CD14-positive monocyte (primary cell): Measurements from ENCODE around the gene PAPSS2. TPM values are rescaled to one million over a fixed set of nuclear protein-coding genes. Genes with fewer than 3 reads are reported as not detected.

Experiments
- DNase-seq, 3 donors: peaks; one replicate each; pipeline ENCODE4 v3.0.0-alpha.2; 2011 to 2022
- H2AFZ ChIP-seq: 2 replicates; pipeline ENCODE4 v1.6.0; 2012; ENCODE audit warnings: mild to moderate bottlenecking, low read depth, low read length, inconsistent platforms; ENCODE audit not compliant: insufficient read depth, poor library complexity, severe bottlenecking
- H3K27ac ChIP-seq, 2 donors: 1 replicate in 1 of 2; 2 replicates in 1 of 2; pipeline ENCODE4 v1.5.1; 2012 to 2013; ENCODE audit warnings: low read length in 2 of 2, control low read depth in 1 of 2, inconsistent platforms in 1 of 2, low read depth in 1 of 2, mild to moderate bottlenecking in 1 of 2
- H3K27me3 ChIP-seq, 2 donors: one replicate each; pipeline versions ENCODE4 v1.6.0 to v1.6.1; 2011 to 2013; ENCODE audit warnings: low read length in 2 of 2; ENCODE audit not compliant: control insufficient read depth in 2 of 2, insufficient read depth in 2 of 2
- H3K36me3 ChIP-seq, 2 donors: replicated peaks in 1 of 2; 1 replicate in 1 of 2; 2 replicates in 1 of 2; pipeline versions ENCODE4 v1.5.1 to v1.6.1; 2012 to 2013; ENCODE audit warnings: low read length in 2 of 2, control low read depth in 1 of 2, inconsistent platforms in 1 of 2, mild to moderate bottlenecking in 1 of 2; ENCODE audit not compliant: insufficient read depth in 2 of 2, control insufficient read depth in 1 of 2
- H3K4me1 ChIP-seq, 2 donors: 1 replicate in 1 of 2; 2 replicates in 1 of 2; pipeline versions ENCODE4 v1.5.1 to v1.6.1; 2012 to 2013; ENCODE audit warnings: low read length in 2 of 2, control low read depth in 1 of 2, inconsistent platforms in 1 of 2, mild to moderate bottlenecking in 1 of 2, moderate library complexity in 1 of 2; ENCODE audit not compliant: insufficient read depth in 2 of 2, control insufficient read depth in 1 of 2
- H3K4me2 ChIP-seq: replicated peaks from 2 replicates; pipeline ENCODE3; 2012; ENCODE audit warnings: low read length, moderate library complexity, mild to moderate bottlenecking; ENCODE audit not compliant: poor library complexity, severe bottlenecking; ENCODE audit errors: extremely low read depth
- H3K4me3 ChIP-seq, 3 experiments: fragments of 200-600 bp in 1 of 3; sonication (generic) in 1 of 3; replicated peaks in 1 of 3; 1 replicate in 2 of 3; 2 replicates in 1 of 3; pipeline ENCODE4 v1.5.1; 2011 to 2013; ENCODE audit warnings: low read length in 3 of 3, mild to moderate bottlenecking in 3 of 3, control low read depth in 2 of 3, low read depth in 2 of 3, inconsistent platforms in 1 of 3, moderate library complexity in 1 of 3
- H3K79me2 ChIP-seq: 2 replicates; pipeline ENCODE4 v1.6.0; 2012; ENCODE audit warnings: mild to moderate bottlenecking, control low read depth, inconsistent platforms, low read length, moderate library complexity; ENCODE audit not compliant: insufficient read depth
- H3K9ac ChIP-seq: 2 replicates; pipeline ENCODE4 v1.6.0; 2017; ENCODE audit warnings: low read length, mild to moderate bottlenecking; ENCODE audit not compliant: insufficient read depth, poor library complexity, severe bottlenecking
- H3K9me3 ChIP-seq, 2 donors: replicated peaks in 1 of 2; 1 replicate in 1 of 2; 2 replicates in 1 of 2; pipeline versions ENCODE4 v1.5.1 to v1.6.1; 2012 to 2013; ENCODE audit warnings: low read length in 2 of 2, control low read depth in 1 of 2; ENCODE audit not compliant: control insufficient read depth in 1 of 2, insufficient read depth in 1 of 2
- H4K20me1 ChIP-seq: 2 replicates; pipeline ENCODE4 v1.6.0; 2012; ENCODE audit warnings: mild to moderate bottlenecking, low read length, control low read depth, moderate library complexity; ENCODE audit not compliant: insufficient read depth
- H3K27ac Mint-ChIP-seq, 7 donors: one replicate each; pipeline ENCODE4 v1.8.0; 2020; ENCODE audit warnings: mild to moderate bottlenecking in 7 of 7, mixed read lengths in 7 of 7, moderate library complexity in 6 of 7, inconsistent platforms in 2 of 7
- H3K27me3 Mint-ChIP-seq, 3 donors: one replicate each; pipeline ENCODE4 v1.8.0; 2021 to 2022; ENCODE audit warnings: low read depth in 3 of 3, mild to moderate bottlenecking in 3 of 3, mixed read lengths in 3 of 3, moderate library complexity in 3 of 3, inconsistent platforms in 1 of 3
- H3K36me3 Mint-ChIP-seq, 2 donors: one replicate each; pipeline ENCODE4 v1.8.0; 2020; ENCODE audit warnings: mixed read lengths in 2 of 2, inconsistent platforms in 1 of 2, mild to moderate bottlenecking in 1 of 2
- H3K4me1 Mint-ChIP-seq: one replicate; pipeline ENCODE4 v1.8.0; 2020; ENCODE audit warnings: mild to moderate bottlenecking, mixed read lengths
- H3K4me3 Mint-ChIP-seq, 2 donors: one replicate each; pipeline ENCODE4 v1.8.0; 2020; ENCODE audit warnings: mild to moderate bottlenecking in 2 of 2, mixed read lengths in 2 of 2, moderate library complexity in 1 of 2
- H3K9me3 Mint-ChIP-seq, 7 donors: one replicate each; pipeline ENCODE4 v1.8.0; 2020 to 2022; ENCODE audit warnings: mixed read lengths in 7 of 7, mild to moderate bottlenecking in 6 of 7, moderate library complexity in 6 of 7, inconsistent platforms in 2 of 7
- WGBS: methylation state at CpG from one replicate; pipeline ENCODE4 v1.1.5; 2013; ENCODE audit warnings: missing lambda C conversion rate; ENCODE audit not compliant: insufficient coverage; 5-methylcytosine and 5-hydroxymethylcytosine counted together
- intact Hi-C, 2 donors: fragments of 100-400 bp; cut with micrococcal nuclease; formaldehyde crosslinking; loops; one replicate each; pipeline versions ENCODE4 v1.15.0 to v1.15.1; 2023
- polyA plus RNA-seq, 3 donors: library from polyadenylated mRNA; depleted of rRNA in 1 of 3; unstranded in 2 of 3; stranded (reverse) in 1 of 3; fragments of 300-500 nt in 2 of 3; fragments of >200 nt in 1 of 3; fragmentation: Illumina TruSeq in 2 of 3; gene quantifications; 1 replicate in 2 of 3; 2 replicates in 1 of 3; pipeline ENCODE4 v1.2.3, GENCODE V29; 2012 to 2021
- TF ChIP-seq, protein P1 (sequence below): fragments of 200-600 bp; IDR thresholded peaks from one replicate; pipeline ENCODE4 v1.8.0; 2022; ENCODE audit warnings: antibody characterized with exemption, mild to moderate bottlenecking

Gene PAPSS2
- polyA plus RNA-seq, 3 donors, result 3.5 to 6.5 (median 6.2) TPM

- no CpG with 5 or more reads among the region's 2 CpGs for WGBS
- Histone ChIP-seq H3K27ac (no peak overlapping the region), H3K9ac (no peak overlapping the region), H3K4me2 (no peak overlapping the region), H3K9me3 (no peaks in the 10 kb centered on the region), H3K36me3 (no peaks in the 10 kb centered on the region), H3K27me3 (peaks cover 0 to 3% of the 10 kb centered on the region in 2 donors), H2AFZ (no peak overlapping the region), H3K4me1 (peaks cover 18 to 25% of the 10 kb centered on the region in 2 donors), H3K4me3 (no peak overlapping the region), H3K79me2 (no peaks in the 10 kb centered on the region), H4K20me1 (no peaks in the 10 kb centered on the region)
- Mint-ChIP-seq H3K9me3 (peaks cover 0 to 7% (median 0%) of the 10 kb centered on the region in 7 donors), H3K36me3 (peaks cover 4 to 5% of the 10 kb centered on the region in 2 donors), H3K27me3 (peaks cover 7 to 11% (median 11%) of the 10 kb centered on the region in 3 donors), H3K4me3 (no peak overlapping the region), H3K27ac (no peak overlapping the region), H3K4me1 (peaks cover 24% of the 10 kb centered on the region)
- TF ChIP-seq, protein P1, sequence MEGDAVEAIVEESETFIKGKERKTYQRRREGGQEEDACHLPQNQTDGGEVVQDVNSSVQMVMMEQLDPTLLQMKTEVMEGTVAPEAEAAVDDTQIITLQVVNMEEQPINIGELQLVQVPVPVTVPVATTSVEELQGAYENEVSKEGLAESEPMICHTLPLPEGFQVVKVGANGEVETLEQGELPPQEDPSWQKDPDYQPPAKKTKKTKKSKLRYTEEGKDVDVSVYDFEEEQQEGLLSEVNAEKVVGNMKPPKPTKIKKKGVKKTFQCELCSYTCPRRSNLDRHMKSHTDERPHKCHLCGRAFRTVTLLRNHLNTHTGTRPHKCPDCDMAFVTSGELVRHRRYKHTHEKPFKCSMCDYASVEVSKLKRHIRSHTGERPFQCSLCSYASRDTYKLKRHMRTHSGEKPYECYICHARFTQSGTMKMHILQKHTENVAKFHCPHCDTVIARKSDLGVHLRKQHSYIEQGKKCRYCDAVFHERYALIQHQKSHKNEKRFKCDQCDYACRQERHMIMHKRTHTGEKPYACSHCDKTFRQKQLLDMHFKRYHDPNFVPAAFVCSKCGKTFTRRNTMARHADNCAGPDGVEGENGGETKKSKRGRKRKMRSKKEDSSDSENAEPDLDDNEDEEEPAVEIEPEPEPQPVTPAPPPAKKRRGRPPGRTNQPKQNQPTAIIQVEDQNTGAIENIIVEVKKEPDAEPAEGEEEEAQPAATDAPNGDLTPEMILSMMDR, result no peak
- no peak for DNase-seq
- intact Hi-C loops, result no loop called here
Observed at GRCh38 chr10:87664276-87664701, 4.6 kb downstream of the PAPSS2 start.

- no peak overlapping the region for H3K27ac ChIP-seq
- H3K9me3 ChIP-seq, result no peaks in the 10 kb centered on the region
- no peak overlapping the region for H2AFZ ChIP-seq
- Mint-ChIP-seq H3K27me3 (peaks cover 0 to 1% (median 0%) of the 10 kb centered on the region in 3 donors), H3K4me3 (no peak overlapping the region), H3K4me1 (peaks cover 17% of the 10 kb centered on the region), H3K27ac (no peak overlapping the region), H3K36me3 (peaks cover 0 to 3% of the 10 kb centered on the region in 2 donors), H3K9me3 (peaks cover 0 to 7% (median 0%) of the 10 kb centered on the region in 7 donors)
- H3K4me2 ChIP-seq, result no peak overlapping the region
- H3K36me3 ChIP-seq, result no peaks in the 10 kb centered on the region
- H3K9ac ChIP-seq, result no peak overlapping the region
- no CpG with 5 or more reads among the region's 2 CpGs for WGBS
- H3K4me3 ChIP-seq, result no peak overlapping the region
- no peaks in the 10 kb centered on the region for H3K79me2 ChIP-seq
- H3K27me3 ChIP-seq, result no peaks in the 10 kb centered on the region
- intact Hi-C loops, result no loop called here
- peaks cover 8 to 11% of the 10 kb centered on the region in 2 donors for H3K4me1 ChIP-seq
- H4K20me1 ChIP-seq, result no peaks in the 10 kb centered on the region
- DNase-seq, result no peak
- TF ChIP-seq, protein P1, result no peak
Observed at GRCh38 chr10:87667493-87667892, 7.8 kb downstream of the PAPSS2 start.
